Suppressor macrophage treated with lipopolysaccharide for 1 hour (primary cell): ENCODE results near the gene NWD2.

ENCODE experiments used
- DNase-seq, 3 donors: peaks; one replicate each; pipeline ENCODE4 v3.0.0-alpha.2; 2020 to 2022

NWD2 gene

GRCh38 chr4:37305984-37306383, 61.4 kb downstream of the NWD2 start:
- no peak for DNase-seq

- no peak for DNase-seq
These were observed 72.6 kb downstream of the NWD2 start for GRCh38 chr4:37317104-37317643.

- no peak for DNase-seq
These were observed 76.1 kb downstream of the NWD2 start for GRCh38 chr4:37320513-37321235.

GRCh38 chr4:37322122-37322521, 77.6 kb downstream of the NWD2 start:
- DNase-seq: no peak

GRCh38 chr4:37324546-37324945, 80.0 kb downstream of the NWD2 start:
- DNase-seq: no peak

GRCh38 chr4:37326852-37327251, 82.3 kb downstream of the NWD2 start:
- no peak for DNase-seq

- no peak for DNase-seq
These were observed 94.4 kb downstream of the NWD2 start for GRCh38 chr4:37338972-37339371.

GRCh38 chr4:37358748-37359147, 114.2 kb downstream of the NWD2 start:
- no peak for DNase-seq

GRCh38 chr4:37359261-37359660, 114.7 kb downstream of the NWD2 start:
- no peak for DNase-seq

GRCh38 chr4:37365888-37366287, 121.3 kb downstream of the NWD2 start:
- DNase-seq: peak; percentile 66 to 80 (median 80)

GRCh38 chr4:37367901-37368300, 123.4 kb downstream of the NWD2 start:
- DNase-seq: peak; percentile 63 to 83 (median 79)

GRCh38 chr4:37370052-37370451, 125.5 kb downstream of the NWD2 start:
- DNase-seq: no peak

- DNase-seq: no peak
These were observed 136.6 kb downstream of the NWD2 start for GRCh38 chr4:37381040-37381668.

GRCh38 chr4:37383579-37384229, 139.2 kb downstream of the NWD2 start:
- DNase-seq: peak; percentile 75 to 80 (median 76)

GRCh38 chr4:37385424-37385823, 140.9 kb downstream of the NWD2 start:
- no peak for DNase-seq

GRCh38 chr4:37388681-37389365, 144.3 kb downstream of the NWD2 start:
- DNase-seq: peak; percentile 46 to 60 (median 53)

GRCh38 chr4:37389366-37389765, 144.8 kb downstream of the NWD2 start:
- DNase-seq: no peak

- peak; percentile 80 to 90 (median 89) for DNase-seq
These were observed 145.5 kb downstream of the NWD2 start for GRCh38 chr4:37389967-37390580.

GRCh38 chr4:37392521-37393255, 148.1 kb downstream of the NWD2 start:
- DNase-seq: peak; percentile 61 to 68 (median 68)

- DNase-seq: peak; percentile 34 to 79 (median 69)
These were observed 148.8 kb downstream of the NWD2 start for GRCh38 chr4:37393321-37393720.

GRCh38 chr4:37393889-37394288, 149.3 kb downstream of the NWD2 start:
- peak in 1 of 3 donors; percentile 11 for DNase-seq

GRCh38 chr4:37397505-37397904, 153.0 kb downstream of the NWD2 start:
- no peak for DNase-seq
